COR-L47 (cell line): Measurements from ENCODE around the gene TUBGCP6.

Experiments used
- DNase-seq: peaks from one replicate; lab custom pipeline; 2025; lab: John Stamatoyannopoulos, UW

The TUBGCP6 gene

DNA sequence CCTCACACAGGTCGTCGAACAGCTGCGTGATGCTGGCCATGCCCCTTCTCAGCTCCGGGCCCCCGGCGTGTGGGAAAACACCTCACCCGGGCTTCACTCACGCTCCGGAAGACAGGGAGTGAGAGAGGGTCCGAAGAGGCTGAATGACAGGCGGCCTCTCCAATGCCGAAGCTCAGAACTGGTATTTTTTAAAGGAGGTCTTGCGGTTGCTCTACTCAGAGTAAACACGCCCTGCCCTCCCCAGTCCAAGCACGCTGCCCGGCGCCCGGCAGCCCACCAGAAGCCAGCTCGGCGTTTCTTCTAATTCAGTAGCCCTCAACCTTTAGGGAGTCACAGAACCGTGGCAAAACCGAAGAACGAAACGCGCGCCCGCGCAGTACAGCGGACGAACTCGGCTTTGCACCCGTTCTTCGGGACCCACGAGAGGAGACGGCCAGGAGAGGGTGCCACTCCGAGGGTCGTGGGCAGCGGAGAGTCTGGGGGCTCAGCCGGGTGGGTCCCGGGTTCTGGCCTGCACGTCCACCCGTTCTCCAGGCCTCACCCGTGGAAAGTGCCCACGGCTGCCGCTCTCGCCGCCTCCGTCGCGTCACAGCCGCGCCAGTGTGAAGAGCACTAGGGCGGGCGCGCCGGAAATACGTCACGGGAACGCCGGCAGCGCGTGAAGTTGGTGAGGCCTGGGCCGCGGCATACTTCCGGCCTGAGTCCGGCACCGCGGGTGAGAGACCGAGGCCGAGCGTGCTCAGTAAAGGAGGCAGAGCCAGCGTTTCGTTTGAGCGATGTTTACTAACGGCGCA, at the start of gene TUBGCP6:
Gene TUBGCP6 (minus strand): TSS at position 604 of the 794 bp plus-strand sequence. CDS start 564 bp downstream, at position 40.
- peak; percentile 88 for DNase-seq

GRCh38 chr22:50294319-50294656, 49.5 kb upstream of the TUBGCP6 start:
- DNase-seq: no peak

GRCh38 chr22:50293441-50294318, 48.9 kb upstream of the TUBGCP6 start:
- no peak for DNase-seq

DNA sequence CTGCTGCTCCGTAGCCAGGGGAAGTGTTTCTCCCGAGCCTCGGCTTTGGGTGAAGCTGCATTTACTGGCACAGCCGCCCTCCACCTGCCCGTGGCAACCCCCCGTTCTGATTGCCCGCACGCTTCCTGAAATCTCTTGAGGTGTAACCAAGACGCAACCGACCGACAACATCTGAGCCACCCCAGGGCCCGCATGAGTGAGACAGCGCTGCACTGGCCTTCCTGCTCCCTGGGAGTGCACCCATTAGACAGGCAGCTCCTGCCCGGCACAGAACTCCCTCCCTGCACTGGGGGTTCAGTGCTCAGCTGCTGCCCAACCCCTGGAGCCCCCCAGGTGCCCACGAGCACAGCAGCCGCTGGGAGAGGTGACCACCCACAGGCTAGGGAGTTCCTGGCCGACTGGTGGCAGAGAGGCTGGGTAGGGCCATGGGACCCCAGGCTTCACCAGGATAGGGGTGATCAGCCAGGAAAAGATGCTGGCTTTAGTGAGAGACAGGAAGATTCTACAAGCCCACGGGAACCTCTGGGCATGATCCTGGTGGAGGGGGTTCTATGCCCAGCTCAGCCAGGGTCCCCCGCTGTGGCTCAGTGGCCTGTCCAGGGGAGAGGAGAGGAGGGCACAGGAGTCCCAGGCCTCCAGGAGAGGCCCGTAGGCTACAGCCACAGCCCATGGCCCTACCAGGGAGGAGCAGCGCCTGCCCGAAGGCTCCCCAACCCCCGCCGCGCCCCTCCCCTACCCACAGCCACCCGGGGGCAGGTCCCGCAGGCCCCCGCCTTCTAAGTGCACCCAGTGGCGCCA, 48.0 kb upstream of the TUBGCP6 start:
- no peak for DNase-seq

DNA sequence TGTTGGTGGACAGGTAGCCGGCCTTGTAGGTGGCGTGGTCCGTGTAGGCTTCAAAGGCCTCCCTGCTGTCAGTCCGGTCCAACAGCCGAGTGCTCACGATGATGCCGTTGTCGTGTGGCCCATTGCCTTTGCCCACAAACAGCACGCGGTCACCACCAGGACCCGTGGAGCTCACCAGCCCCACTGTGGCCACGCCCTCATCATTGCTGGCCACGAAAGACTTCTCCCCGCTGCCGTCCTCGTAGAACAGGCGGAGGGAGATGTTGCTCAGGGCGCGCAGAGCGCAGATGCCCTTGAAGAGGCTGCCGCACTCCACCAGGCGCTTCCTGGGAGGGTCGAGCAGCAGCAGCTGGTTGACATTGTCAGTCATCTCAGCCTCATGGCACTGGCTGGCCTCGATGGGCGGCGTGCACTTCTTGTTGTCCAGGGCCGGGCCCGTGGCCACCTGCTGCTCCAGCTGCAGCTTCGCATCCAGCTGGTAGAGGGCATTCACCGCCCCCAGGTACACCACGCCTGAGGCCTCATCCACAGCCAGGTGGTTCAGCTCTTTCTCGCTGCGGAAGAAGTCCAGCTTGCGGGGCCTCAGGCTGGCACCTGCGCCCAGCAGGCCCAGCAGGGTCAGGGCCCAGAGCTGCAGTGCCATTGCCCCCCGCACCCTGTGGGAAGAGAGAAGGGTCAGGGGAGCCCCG, 45.3 kb upstream of the TUBGCP6 start:
- DNase-seq: no peak

- no peak for DNase-seq
Measured at GRCh38 chr22:50289151-50289941, 44.5 kb upstream of the TUBGCP6 start.

DNA sequence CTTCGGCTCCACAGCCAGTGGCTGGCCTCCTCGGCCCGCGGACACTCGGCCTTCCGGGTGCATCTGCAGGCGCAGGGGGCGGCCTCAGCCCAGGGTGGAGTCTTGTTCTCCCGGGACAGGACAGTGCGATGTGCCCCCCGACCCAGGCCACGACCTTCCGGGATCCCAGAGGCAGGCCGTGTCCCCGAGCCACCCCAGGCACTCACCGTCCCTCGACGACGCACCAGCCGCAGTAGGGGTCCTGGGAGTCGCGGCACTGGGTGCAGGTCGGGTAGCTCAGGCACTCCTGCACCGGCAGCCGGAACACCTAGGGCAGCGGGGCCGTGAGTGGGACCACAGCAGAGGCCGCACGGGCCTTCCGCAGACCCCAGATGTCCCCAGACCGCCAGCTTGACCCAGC, 42.9 kb upstream of the TUBGCP6 start:
- DNase-seq: no peak

DNA sequence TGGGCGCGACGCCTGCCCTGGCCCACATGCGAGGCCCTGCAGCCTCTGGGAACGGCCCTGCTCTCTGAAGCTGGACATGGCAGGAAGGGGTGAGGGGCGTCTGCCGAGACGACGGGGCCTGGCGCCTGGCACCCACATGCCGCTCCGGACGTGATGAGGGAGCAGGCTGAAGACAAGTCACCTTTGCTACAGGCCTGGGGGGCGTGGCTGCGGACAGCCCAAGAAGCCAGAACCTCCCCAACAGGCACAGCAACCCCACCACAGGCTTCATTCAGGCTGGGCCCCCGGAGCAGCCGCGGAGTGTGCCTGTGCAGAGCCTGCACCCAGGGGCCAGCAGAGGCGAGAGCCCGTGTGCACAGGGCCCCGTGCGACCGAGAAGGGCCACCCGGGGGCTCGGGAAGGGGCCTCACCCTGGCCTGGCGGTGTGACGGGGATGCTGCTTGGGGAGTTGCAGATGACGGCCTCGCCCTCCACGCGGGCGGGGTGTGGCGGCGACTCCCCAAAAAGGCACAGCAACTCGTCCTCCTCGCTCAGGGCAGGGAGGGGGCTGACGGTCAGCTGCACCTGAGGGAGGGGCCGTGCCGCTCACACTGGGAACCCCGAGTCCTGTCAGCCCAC, 42.0 kb upstream of the TUBGCP6 start:
- no peak for DNase-seq

DNA sequence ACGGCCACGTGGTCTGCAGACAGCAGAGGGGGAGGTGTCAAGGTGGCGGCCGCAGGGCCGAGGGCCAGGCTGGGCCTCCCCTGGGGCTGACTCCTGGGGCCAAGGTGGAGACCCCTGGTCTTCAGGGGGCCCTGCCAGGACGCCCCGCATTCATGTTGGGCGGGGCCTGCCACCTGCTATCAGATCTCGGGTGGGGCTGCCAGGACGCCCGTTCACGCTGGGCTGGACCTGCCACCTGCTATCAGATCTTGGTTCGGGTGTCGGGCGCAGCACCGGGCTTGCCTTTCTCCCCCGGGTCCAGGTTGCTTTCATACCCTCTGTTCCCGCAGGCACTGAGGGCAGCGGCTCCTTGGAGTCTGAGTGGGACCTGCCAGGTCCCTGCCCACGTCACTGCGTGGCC, 41.5 kb upstream of the TUBGCP6 start:
- no peak for DNase-seq

DNA sequence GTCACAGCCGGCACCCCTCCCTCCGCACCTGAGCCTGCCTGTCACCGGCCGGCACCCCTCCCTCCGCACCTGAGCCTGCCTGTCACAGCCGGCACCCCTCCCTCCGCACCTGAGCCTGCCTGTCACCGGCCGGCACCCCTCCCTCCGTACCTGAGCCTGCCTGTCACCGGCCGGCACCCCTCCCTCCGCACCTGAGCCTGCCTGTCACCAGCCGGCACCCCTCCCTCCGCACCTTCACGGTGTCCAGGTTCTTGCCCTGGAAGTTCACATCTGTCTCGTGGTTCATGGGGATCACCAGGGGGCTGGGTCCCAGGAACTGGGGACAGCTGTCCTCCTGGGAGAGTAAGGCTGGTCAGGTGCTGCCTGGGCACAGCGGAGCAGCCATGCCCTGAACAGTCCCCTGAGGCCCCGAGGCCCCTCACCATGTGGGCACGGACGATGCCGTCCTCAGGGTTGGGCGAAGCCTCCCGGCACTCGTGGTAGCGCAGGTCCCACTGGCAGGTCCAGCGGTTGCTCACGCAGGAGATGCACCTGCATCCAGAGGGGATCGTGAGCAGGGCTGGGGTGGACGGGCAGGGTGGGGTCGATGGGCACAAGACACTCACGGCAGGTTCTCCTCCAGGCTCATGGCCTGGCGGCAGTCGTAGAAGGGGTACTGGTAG, 40.9 kb upstream of the TUBGCP6 start:
- no peak for DNase-seq

DNA sequence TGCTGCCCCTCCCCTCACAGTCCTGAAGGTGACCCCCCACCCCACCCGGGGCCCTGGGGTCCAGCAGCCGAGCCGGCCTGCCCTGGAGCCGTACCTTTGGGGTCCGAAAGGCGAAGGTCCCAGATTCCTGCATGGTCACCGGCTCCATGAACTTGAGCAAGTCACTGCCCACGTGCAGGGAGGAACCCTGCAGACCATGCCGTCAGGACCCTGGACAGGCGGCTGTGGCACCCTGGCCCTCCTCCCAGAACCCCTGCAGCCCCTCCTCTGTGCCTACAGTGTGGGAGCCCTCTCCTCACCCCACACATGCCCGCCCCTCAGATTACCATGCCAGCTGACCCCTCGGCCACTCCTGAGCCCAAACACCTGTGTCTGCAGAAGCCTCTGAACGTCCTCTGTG, 39.7 kb upstream of the TUBGCP6 start:
- DNase-seq: no peak

DNA sequence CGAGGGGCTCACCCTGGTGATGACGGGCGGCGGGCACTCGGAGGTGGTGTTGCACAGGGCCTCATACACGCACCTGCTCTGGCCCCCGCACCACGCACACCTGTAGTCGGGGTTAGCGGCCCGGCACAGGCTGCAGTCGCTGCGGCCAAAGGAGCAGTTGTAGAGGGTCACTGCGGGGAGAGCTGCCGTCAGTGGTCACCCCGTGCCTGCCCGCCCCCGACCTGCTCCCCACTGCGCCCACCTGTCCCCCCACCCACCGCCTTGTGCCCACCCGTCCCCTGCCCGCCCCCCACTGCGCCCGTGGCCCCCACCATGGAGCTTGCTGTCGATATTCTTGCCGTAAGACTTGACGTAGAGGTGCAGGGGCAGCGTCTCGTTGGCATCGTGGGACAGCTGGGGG, 39.0 kb upstream of the TUBGCP6 start:
- DNase-seq: no peak

DNA sequence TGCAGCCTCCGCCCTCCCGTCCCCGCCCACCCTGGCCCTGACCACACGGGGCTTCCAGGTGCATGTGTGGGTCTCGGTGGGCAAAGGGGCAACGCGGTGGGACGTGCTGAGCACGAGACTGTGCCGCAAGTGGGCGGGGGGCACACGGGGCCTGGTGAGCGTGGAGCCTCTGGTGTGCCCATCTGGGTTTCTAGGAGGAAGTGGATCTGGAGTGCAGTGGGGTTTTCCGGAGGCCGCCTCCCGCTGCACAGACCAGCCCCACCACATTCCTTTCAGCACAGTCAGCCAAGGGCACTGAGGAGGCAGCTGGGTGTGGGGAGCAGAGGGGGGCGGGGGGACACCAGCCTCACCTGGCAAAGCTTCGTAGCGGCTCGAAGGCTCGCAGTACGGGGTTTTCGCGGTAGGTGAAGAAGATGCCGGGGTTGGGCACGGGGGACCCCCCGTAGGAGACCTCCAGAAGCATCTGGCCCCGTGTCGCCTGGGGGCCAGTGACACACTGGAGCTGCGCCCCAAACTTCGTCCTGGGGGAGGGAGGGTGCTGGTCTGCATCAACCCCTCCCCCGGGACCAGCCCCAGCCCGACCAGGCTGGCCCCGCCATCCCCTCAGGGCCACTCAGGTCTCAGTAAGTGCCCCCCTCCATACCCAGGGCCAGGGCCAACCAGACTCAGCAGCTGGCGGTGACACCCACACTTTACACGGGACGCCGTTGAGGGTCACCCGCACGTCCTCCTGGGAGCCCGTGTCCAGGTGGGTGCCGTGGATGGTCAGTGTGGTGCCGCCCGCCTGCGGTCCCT, 37.7 kb upstream of the TUBGCP6 start:
- no peak for DNase-seq

DNA sequence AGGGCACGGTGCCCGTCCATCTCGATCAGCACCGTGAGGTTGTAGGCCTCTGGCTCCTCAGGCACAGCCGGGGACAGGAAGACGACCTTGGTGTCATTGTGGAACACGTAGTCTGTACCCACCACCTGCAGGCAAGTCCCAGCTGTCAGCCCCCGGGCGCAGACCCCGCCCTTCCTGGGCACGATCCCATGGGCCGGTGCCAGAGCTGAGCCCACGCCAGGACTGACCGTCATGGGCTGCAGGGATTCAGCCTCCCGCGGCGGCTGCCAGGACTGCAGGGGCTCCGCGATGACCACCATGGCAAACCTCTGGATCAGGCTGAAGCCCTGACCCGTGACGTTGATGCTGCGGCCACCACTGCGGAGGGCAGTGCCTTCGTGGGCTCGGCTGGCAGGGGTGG, 37.1 kb upstream of the TUBGCP6 start:
- DNase-seq: no peak

GRCh38 chr22:50281384-50281760, 36.5 kb upstream of the TUBGCP6 start:
- no peak for DNase-seq

- DNase-seq: no peak
Measured at GRCh38 chr22:50280708-50281383, 36.0 kb upstream of the TUBGCP6 start.

- DNase-seq: no peak
Measured at GRCh38 chr22:50280022-50280707, 35.3 kb upstream of the TUBGCP6 start.
